Endodermal cell (in vitro differentiated cells): Measurements from ENCODE around the gene EMP1. TPM values are rescaled to one million over a fixed set of nuclear protein-coding genes. Genes with fewer than 3 reads are reported as not detected.

Experiments
- DNase-seq: peaks from one replicate; pipeline ENCODE4 v3.0.0-alpha.2; 2017
- H3K27ac ChIP-seq: 2 replicates; pipeline ENCODE4 v1.5.1; 2013; ENCODE audit warnings: mild to moderate bottlenecking, low read depth, low read length, moderate library complexity
- H3K27me3 ChIP-seq: 2 replicates; pipeline ENCODE4 v1.6.1; 2013; ENCODE audit warnings: mild to moderate bottlenecking, low read length, moderate library complexity; ENCODE audit not compliant: insufficient read depth, control insufficient read depth, poor library complexity, severe bottlenecking
- H3K36me3 ChIP-seq: 2 replicates; pipeline ENCODE4 v1.7.0; 2013; ENCODE audit warnings: mild to moderate bottlenecking, low read length, moderate library complexity; ENCODE audit not compliant: control insufficient read depth, insufficient read depth
- H3K4me1 ChIP-seq: one replicate; pipeline ENCODE4 v1.7.0; 2013; ENCODE audit warnings: low read length; ENCODE audit not compliant: control insufficient read depth, insufficient read depth
- H3K4me3 ChIP-seq: 2 replicates; pipeline ENCODE4 v1.5.1; 2013; ENCODE audit warnings: mild to moderate bottlenecking, low read length, moderate library complexity
- H3K9ac ChIP-seq: 2 replicates; pipeline ENCODE4 v1.6.1; 2013; ENCODE audit warnings: mild to moderate bottlenecking, low read length, moderate library complexity; ENCODE audit not compliant: poor library complexity, severe bottlenecking; ENCODE audit errors: extremely low read depth
- H3K9me3 ChIP-seq: 2 replicates; pipeline ENCODE4 v1.6.1; 2013; ENCODE audit warnings: mild to moderate bottlenecking, low read length, moderate library complexity; ENCODE audit not compliant: control insufficient read depth
- H3K27ac Mint-ChIP-seq: 2 replicates; pipeline ENCODE4 v1.8.0; 2020; ENCODE audit warnings: mixed read lengths
- H3K27me3 Mint-ChIP-seq: 2 replicates; pipeline ENCODE4 v1.8.0; 2021; ENCODE audit warnings: mild to moderate bottlenecking, mixed read lengths; ENCODE audit not compliant: insufficient read depth
- H3K36me3 Mint-ChIP-seq: 2 replicates; pipeline ENCODE4 v1.8.0; 2020; ENCODE audit warnings: low read depth, mixed read lengths
- H3K4me1 Mint-ChIP-seq: 2 replicates; pipeline ENCODE4 v1.8.0; 2020; ENCODE audit warnings: mixed read lengths
- H3K4me3 Mint-ChIP-seq: 2 replicates; pipeline ENCODE4 v1.8.0; 2020; ENCODE audit warnings: mild to moderate bottlenecking, moderate library complexity, mixed read lengths
- H3K9me3 Mint-ChIP-seq: 2 replicates; pipeline ENCODE4 v1.8.0; 2020; ENCODE audit warnings: mild to moderate bottlenecking, mixed read lengths
- WGBS, 2 experiments: methylation state at CpG; one replicate each; pipeline versions ENCODE4 v1.1.5 to v1.1.7; 2013; ENCODE audit warnings: missing lambda C conversion rate in 2 of 2, mixed read lengths in 1 of 2; ENCODE audit not compliant: insufficient coverage in 1 of 2, insufficient read length in 1 of 2; 5-methylcytosine and 5-hydroxymethylcytosine counted together
- total RNA-seq, 2 donors: library from RNA; stranded (reverse); fragmentation: NEBNext Ultra II Directional in 1 of 2; extraction: Animal tissue kit (Norgen Biotek cat#: 25700) in 1 of 2; gene quantifications; 2 replicates in 1 of 2; 3 replicates in 1 of 2; pipeline ENCODE4 v1.2.1, GENCODE V29; 2021
- TF ChIP-seq, protein P1 (sequence below): fragments of 200-600 bp; sonication (generic); conservative IDR thresholded peaks from 2 replicates; pipeline ENCODE4 v1.5.0; 2021; ENCODE audit warnings: antibody characterized with exemption, mild to moderate bottlenecking

The EMP1 gene
- total RNA-seq, 2 donors from 2014 or later, result 0.58 to 0.59 TPM

DNA sequence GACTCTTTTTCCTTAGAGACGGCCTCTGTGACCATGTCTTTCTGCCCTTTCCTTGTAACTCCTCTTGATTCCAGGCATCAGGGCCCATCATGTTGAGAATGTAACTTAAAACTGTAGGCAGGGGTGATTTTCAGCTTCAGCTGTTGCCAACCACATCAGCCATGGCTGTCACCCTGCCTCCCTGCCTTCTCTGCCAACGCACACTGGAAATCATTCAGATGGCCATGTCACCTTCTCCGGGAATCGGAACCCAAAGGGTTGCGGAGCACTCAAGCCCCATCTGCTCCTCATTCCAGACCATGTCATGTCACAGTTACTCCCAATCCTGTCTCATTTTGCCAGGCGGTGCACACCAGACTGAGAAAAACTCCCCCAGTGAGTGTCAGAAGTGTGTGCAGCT is 72.1 kb downstream of the EMP1 start:
- no peak overlapping the region for H3K9ac ChIP-seq
- no peak overlapping the region for H3K27ac ChIP-seq
- H3K27me3 ChIP-seq, result no peaks in the 10 kb centered on the region
- peaks cover 5% of the 10 kb centered on the region for H3K36me3 Mint-ChIP-seq
- WGBS, 2 experiments, result 93 to 100% methylated on average over 6 of the region's 6 CpGs
- no peak for DNase-seq
- H3K27me3 Mint-ChIP-seq, result peaks cover 7% of the 10 kb centered on the region
- H3K4me3 ChIP-seq, result no peak overlapping the region
- H3K4me1 ChIP-seq, result peaks cover 7% of the 10 kb centered on the region
- peaks cover 25% of the 10 kb centered on the region for H3K9me3 Mint-ChIP-seq
- peaks cover 52% of the 10 kb centered on the region for H3K4me1 Mint-ChIP-seq
- peaks cover 19% of the 10 kb centered on the region for H3K9me3 ChIP-seq
- no peak overlapping the region for H3K27ac Mint-ChIP-seq
- TF ChIP-seq, protein P1, sequence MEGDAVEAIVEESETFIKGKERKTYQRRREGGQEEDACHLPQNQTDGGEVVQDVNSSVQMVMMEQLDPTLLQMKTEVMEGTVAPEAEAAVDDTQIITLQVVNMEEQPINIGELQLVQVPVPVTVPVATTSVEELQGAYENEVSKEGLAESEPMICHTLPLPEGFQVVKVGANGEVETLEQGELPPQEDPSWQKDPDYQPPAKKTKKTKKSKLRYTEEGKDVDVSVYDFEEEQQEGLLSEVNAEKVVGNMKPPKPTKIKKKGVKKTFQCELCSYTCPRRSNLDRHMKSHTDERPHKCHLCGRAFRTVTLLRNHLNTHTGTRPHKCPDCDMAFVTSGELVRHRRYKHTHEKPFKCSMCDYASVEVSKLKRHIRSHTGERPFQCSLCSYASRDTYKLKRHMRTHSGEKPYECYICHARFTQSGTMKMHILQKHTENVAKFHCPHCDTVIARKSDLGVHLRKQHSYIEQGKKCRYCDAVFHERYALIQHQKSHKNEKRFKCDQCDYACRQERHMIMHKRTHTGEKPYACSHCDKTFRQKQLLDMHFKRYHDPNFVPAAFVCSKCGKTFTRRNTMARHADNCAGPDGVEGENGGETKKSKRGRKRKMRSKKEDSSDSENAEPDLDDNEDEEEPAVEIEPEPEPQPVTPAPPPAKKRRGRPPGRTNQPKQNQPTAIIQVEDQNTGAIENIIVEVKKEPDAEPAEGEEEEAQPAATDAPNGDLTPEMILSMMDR, result no peak
- no peak overlapping the region for H3K4me3 Mint-ChIP-seq
- H3K36me3 ChIP-seq, result no peaks in the 10 kb centered on the region

Other genes starting within 250 kb of the EMP1 start
- gene GPRC5D, start 244.6 kb upstream of the EMP1 start, total RNA-seq, result not detected
- 10 to 100 TPM; 27.4 to 29.1 TPM for gene HEBP1, start 196.5 kb upstream of the EMP1 start, total RNA-seq
- 10 to 100 TPM; 20.8 to 32.0 TPM for gene FAM234B, start 152.3 kb upstream of the EMP1 start, total RNA-seq
- gene GSG1, start 93.1 kb upstream of the EMP1 start, total RNA-seq, result under 1 TPM in 1 of 2 donors, not detected in 1; 0.31 TPM